TTC549 (cell line): ENCODE results near the gene TOPBP1.

ENCODE experiments used
- FAIRE-seq: peaks from 2 replicates; lab custom pipeline; 2012; peaks lifted over from hg19 to GRCh38; lab: Jason Lieb, UNC

TOPBP1 gene

DNA sequence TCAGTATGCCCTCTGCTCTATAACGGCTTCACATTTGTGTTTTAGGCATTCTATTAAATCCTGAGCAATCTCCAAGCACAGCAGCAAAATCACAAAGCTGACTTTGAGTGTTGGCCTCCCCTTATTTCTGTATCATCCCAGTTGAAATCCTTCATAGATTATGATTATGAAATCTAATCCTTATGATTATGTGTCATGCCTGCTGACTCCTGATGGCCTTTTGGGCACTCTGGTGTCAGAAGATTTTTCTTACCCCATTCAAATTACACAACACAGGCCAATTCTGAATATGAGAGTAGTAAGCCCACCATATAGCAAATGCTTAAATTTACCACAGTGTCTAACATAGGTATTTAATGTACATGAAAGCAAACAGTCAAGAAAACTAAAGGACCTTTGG, 53.9 kb downstream of the TOPBP1 start:
- no peak for FAIRE-seq

DNA sequence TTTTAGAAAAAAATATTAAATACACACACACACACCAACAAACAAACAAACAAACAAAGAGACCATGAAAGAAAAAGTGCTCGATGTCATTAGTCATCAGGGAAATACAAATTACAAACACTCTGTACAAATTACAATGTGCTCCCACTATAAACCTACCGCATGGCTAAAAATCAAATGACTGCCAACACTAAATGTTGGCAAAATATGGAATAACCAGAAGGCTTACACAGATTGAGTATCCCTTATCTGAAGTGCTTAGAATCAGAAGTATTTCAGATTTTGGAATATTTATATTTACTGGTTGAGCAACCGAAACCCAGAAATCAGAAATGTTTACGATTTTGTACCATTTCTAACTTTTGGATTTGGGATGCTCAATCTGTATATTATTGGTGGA, 54.8 kb downstream of the TOPBP1 start:
- FAIRE-seq, result no peak

DNA sequence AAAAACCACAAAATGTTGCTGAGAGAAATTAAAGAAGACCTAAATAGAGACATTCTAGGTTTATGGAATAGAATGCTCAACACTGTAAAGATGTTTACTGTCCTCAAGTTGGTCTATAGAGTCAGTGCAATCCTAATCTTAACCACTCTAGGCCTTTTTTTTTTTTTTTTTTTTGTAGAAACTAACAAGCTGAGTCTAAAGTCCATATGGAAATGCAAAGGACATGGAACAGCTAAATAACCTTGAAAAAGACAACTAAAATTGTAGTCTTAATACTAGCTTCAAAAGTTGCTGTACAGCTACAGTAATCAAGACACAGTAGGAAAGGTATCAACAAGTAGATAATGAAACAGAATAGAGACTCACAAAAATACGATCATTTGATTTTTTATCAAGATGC, 55.4 kb downstream of the TOPBP1 start:
- FAIRE-seq, result no peak

DNA sequence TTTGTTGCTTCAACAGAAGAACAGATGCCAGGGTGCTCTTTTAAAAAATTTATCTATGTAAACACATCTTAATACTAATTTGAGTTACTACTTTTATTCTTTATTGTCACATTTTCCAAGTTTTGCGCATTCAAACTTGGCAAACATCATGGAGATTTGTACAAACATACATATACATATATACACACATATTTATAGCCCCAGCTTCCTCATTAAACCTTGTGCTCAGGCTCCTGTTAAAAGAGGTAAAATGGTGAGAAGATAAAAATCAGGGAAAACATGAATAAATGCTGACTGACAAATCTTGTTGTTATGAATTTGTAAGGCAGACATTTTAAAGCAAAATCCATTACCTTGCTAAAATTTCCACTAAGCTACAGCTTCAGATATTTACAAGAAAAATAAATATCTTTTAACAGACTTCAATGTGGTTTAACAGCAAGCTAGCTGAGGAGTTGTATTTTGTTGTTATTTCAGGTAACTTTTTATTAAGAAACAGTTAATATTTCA, 61.1 kb downstream of the TOPBP1 start:
- FAIRE-seq, result no peak

DNA sequence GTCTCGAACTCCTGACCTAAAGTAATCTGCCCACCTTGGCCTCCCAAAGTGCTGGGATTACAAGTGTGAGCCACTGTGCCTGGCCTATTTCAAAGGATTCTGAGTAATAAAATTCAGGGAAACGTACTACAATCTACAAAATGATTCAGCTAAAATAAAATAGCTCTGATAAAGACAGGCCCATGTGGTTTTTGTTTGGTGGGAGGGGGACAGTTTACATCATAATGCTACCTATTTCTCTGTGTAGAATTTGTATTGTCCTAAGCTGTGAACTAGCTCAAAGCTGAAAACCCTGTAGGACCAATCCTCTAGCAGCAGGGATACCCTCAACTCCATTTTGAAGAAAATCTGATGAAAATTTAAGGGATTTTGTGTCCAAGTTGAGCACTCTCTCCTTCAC, 62.5 kb downstream of the TOPBP1 start:
- no peak for FAIRE-seq

DNA sequence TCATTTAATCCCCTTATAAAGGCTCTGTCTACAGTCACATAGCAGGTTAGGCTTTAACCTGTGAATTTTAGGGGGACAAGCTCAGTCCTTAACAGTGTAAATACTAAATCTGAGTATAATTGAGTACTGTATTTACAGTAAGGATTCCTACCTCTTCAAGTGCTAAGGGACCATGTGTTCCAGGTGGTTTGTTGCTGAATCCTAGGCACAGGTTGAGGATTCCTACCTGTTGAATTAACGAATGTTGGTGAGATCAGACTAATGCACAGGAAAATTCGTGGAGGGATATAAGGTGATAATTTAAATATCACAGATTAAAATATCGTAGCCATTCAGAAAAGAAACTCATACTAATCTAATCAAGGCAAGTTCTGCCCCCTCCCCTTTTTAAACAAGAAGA, 63.3 kb downstream of the TOPBP1 start:
- FAIRE-seq, result no peak

DNA sequence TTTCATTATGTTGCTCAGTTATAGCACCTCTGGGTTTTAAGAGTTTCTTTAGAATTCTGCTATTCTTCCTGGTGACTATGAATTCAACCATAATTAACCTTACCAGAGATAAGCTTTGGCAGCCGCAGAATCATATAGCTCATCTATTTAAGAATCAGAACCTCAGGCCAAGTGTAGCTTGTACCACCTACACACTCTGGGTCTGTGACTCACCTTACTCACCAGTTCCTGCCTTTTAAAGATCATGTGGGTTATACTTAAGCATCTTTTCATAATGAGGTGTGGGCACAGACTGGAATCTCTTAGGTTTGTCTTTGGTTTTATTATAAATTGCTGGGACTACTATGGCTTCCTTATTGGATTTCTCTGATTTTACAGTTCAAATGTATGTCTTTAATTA, 66.4 kb downstream of the TOPBP1 start:
- FAIRE-seq, result no peak

DNA sequence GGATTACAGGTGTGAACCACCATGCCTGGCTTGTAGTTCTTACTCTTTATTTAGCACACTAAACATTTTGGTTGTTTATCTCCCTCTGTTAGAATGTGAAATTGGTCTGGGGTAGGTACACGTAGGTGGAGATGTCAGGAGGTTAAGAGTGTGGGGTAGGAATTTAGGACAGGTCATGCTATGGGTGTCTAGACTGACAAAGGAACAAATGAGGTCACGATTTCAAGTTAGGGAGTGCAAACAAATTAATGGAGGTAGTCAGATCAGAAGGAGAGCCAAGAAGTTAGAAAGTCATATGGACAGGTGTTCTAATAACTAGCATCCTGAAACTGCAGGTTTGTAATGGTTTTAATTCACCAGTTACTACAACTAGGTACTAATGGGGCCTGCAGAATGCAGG, 68.5 kb downstream of the TOPBP1 start:
- FAIRE-seq, result no peak

DNA sequence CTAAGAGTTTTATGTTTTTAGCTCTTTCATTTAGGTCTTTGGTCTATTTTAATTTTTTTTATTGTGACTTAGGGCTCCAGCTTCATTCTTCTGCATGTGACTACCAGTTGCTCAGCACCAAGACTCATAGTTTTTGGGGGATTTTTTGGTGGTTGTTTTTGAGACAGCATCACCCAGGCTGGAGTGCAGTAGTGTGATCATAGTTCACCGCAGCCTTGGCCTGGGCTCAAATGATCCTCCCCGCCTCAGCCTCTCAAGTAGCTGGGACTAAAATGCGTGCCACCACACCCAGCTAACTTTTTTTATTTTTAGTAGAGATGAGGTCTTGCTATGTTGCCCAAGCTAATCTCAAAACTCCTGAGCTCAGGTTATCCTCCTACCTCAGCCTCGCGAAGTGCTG, 68.9 kb downstream of the TOPBP1 start:
- FAIRE-seq, result no peak

DNA sequence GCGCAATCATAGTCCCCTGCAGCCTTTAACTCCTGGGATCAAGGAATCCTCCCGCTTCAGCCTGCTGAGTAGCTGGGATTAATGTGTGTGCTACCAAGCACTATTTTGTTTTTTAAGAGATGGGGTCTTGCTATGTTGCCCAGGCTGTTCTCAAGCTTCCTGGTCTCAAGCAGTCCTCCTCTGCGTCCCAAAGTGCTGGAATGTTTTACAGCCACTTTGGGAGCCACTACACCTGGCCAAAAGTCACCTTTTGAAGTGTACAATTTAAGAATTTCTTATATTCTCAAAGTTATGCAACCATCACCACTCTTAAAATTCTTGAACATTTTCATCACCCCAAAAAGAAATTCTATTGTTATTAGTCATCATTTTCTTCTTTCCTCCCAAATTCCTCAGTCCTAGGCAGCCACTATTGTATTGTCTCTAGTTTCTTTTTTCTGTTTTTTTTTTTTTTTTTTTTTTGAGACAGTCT, 70.4 kb downstream of the TOPBP1 start:
- FAIRE-seq, result no peak

DNA sequence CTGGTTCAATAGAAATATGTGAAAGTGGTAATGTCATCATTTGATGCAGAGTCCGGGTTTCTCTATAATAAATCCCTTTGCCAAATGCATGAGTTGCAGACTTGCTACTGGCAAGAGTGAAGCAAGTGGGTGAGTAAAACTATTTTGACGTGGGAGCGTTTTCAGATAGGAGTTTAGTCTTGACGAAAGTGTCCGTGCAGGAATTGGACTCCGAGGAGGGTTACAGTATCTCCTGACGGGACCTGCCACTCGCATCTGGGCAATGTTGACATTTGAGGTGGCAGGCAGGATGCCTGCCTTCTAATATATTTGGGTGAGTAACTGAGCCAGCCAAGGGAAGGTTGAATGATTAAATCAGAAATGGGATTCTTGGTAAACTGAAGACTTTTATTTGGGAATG, 72.2 kb downstream of the TOPBP1 start:
- FAIRE-seq, result no peak

DNA sequence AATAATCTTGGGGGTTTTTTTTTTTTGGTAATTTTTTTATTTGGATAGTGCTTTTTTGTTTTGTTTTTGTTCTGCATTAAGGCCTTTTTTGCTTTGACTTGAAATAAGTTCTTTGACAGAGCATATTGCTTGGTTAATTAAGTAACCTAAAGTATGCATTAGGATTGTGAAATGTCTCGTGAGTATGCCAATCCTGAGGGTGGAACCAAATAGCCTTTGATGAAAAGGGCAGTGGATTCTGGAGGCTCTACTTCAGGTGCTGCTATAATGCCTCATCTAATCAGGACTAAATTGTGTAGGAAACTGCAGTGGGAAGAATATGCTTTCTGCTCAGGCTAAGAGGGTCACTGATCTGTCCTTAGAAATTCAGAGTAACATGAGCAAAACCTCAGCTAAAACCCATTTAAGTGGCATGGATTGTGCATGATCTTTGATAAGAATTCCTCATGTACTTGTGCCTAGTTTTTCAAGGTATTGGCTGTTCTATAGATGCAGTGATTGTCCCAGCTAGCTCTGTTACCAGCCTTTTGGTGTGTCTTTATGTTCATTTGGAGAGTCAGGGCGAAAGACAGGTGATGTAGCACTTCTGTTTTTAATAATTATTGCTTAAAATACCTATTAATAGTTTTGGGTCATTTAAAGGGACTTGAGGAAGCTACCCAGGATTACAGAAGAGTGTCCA, 72.8 kb downstream of the TOPBP1 start:
- FAIRE-seq, result no peak

DNA sequence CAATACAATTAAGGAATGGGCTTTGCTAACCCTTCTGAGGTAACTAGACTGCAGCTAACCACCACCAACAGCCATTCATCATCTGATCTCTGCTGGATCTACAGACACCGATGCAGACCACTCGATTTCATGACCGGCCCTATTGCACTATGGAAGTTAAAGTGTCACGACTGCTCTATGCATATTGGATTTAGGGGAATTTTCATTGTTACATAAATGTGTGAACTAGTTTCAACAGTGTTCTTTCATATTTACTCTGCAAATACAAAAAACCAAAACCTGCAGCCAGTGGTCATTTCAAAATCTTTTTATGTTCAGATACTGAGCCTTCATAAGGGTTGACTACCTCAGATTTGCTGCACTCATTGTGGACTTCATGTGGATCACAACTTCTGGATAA, 73.7 kb downstream of the TOPBP1 start:
- FAIRE-seq, result no peak

DNA sequence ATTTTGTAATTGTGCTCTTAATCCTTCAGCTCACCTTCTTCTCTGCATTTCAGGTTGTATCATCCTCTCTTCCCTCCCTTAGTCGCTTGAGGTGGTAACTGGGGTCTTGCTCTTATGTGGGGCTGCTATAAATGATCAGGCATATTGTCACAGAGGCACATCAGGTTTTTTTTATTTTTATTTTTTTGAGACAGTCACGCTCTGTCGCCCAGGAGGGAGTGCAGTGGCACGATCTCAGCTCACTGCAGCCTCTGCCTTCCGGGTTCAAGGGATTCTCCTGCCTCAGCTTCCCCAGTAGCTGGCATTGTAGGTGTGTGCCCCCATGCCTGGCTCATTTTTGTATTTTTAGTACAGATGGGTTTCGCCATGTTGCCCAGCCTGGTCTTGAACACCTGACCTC, 78.3 kb downstream of the TOPBP1 start:
- FAIRE-seq, result no peak

DNA sequence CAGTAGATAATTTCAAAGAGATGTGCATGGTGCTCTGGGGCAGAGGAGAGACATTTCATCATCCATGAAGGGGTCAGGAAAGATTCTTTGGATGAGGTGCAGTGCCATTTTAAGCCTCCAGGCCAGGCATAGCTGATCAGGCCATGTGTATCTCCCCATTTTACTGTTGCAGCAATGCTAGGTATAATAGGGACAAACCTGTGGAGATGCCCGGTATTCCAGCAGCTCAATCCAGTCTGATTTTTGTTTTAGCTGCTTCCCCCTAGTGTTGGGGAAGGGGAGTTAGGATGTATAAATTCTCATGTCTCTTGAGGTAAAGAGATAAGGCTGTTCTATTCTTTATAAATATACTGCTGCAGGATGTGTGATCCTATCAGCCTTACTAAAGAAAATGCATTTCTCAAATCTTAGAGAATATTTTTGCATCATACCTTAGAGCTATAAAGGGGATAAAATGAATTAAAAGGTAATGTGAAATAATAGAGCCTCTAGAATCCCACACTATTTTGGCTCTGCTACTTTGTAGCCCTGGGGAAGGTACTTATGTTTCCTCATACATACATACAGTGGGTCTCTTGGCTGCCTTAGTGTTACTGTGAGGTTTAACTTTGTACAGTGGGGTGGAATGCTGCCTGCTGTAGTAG, 83.1 kb downstream of the TOPBP1 start:
- no peak for FAIRE-seq

DNA sequence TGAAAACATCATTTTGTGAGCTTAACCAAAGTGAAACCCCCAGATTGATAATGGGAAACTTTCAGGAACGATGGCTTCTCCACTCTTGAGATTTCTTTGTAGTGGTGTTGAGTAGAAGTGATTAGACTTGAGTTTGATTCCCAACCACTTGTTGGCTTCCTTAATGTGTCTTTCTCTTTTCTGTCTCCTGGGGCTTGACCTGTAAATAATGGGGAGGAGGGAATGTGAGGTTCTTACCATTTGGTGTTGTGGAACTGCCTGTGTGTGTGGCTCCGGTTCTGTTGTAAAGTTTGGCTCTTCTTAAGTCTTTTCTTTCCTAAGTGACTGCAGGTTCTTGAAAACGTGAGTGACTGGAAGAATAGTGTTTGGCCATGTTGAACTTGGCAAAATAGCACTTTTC, 85.6 kb downstream of the TOPBP1 start:
- no peak for FAIRE-seq

DNA sequence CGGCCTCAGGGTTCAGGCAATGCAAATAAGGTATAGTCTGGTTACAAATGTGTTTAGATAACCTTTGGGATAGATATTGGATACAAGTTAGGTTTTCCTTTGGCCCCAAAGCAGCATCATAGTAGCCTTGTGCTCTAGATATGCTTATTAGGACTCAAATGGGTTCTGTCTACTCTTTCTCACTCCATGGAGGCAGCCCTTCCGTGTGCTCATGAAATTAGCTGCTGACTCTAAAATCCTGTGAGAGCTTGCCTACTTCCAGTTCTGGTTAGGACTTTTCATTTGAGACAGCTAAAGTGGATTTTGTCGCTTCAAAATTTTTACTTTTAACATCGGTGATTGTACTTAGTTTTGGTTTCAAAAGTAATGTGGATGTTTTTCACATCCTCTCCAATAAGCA, 86.7 kb downstream of the TOPBP1 start:
- FAIRE-seq, result no peak

DNA sequence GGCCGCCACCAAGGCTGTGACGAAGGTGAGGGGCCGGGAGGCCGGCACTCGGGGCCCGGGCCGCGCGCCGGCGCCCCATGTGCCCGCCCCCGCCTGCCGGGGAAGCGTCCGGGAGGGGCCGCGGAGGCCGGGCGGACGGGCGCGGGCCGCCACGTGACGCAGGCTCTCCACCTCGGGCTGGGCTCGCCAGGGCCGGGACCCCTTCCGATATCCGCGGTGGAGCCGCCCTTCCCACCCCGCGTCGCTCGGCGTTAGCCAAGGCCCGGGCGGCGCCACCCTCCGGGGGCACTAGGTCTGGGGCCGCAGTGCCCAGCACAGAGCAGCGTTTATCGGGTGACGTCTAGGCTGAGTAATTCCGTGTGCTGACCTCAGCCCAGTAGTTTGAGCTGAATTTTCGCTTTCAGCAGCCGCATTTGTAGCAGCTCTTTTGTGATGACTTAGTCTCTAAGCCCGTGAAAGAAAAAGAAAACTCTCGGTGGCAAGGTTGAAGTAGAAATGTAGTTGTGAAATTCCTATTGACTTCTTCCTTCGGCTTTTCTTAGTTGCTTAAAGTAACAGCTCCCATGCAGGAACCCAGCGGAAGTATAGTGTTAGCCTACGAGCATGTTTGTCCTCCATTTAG, 87.4 kb downstream of the TOPBP1 start:
- no peak for FAIRE-seq

DNA sequence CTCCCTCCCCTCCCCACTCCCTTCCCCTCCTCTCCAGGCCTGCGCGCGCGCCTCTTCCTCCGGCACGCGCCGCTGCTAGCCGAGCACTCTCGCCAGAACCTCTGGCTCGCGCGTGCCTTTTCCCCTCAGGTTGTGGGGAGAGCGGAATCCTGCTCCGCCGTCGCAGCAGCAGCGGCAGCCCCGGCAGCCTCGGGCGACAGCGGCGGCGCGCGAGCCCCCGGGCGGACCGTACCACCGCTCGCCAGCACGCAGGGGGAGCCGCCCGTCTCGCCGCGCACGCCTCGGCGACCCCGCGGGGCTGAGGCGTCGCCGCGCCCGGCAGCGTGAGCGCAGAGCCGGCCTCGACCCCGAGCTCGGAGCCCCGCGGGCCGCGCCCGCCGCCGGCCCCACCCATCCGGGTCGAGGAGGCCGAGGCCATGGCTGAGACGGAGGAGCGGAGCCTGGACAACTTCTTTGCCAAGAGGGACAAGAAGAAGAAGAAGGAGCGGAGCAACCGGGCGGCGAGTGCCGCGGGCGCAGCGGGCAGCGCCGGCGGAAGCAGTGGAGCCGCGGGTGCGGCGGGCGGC, 88.0 kb downstream of the TOPBP1 start, which contains the start of gene CDV3:
Gene CDV3, plus strand, starts transcription at position 58 of the 566 bp plus-strand sequence. Its CDS starts 359 bp downstream, at position 417.
- no peak for FAIRE-seq

DNA sequence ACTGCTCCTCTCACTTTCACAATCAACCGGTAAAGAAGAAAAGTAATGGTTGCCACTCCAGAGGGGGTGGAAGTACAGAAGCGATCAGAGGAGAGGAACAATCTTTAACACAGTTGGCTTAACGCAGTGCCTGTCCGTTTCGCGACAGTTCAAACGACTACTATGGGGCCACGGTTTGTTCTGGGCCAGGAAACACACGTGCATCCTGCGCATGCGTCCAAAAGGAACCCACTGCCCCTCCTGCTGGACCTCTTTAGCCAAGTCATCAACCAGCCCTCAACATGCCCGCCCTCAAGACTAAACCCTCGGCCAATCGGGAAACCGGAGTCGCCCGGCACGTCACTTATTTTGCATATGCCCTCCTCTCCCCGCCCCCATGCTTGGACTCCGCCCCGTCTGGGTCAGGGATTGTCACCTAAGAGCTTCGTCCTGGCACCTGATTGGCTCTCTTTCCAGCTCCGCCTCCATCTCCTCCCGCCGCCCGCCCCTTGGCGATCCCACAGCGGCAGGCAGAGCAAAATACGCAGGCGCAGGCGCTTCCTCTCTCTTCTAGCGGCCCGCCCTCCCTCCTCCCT, 88.6 kb downstream of the TOPBP1 start:
- FAIRE-seq, result peak; percentile 97

DNA sequence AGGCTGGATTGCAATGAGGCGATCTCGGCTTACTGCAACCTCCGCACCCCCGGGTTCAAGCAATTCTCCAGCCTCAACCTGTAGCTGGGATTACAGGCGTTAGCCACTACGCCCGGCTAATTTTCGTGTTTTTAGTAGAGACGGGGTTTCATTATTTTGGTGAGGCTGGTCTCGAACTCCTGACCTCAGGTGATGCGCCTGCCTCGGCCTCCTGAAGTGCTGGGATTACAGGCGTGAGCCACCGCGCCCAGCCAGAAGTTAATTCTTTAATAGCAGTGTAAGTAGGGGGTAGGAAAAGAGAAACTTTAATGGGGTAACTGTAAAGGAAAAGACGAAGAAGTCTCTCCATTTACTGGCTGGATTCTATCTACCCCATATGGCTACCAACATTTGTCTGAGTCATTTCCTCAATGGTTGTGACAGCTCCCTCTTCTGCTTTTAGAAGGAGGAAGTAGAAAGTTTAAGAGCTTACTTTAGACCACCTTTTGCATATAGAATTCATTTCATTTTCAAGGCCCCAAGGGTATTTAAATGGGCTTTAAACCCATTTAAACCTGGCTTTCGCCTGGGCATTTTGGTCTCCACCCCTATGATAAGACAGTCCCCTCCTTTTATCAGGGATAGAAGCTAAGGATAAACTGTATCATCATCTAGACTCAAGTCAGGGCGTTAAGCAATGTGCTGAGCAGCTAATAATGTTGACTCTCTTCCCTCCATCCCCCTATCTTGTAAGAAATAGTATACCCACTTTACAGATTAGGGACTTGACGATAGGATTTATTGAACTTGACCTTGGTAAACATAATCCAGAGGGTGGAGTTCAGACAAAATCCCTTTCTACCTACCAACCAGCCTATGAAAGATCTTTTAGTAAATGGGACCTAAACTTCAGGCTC, 89.3 kb downstream of the TOPBP1 start:
- no peak for FAIRE-seq

DNA sequence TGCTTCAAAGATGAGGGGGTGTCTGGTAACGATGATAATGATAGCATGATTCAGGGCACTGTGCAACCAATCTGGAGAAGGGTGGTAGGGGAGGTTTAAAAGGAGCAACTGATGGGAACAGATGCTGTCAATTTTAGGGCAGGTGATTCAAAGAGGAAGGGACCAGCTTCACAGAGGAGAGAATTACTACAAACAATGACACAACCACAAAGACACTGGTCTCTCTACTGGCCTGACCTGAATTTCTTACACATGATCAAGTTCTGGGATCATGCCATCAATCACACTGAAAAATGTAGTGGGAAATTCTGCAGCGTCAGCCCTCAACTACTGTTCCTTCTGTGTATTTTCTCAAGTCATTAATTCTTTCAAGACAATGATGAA, 90.8 kb downstream of the TOPBP1 start:
- FAIRE-seq, result no peak
